NCI-H2029 treated with DMSO at 0.1 percent for 48 hours (cell line): ENCODE measurements around the gene FXYD4.
"Not testable (repeated sequence)": the region's sequence is repeated elsewhere in the genome, so short reads cannot be mapped to it uniquely, and the experiment has no call there.

ENCODE experiments used
- DNase-seq: peaks from one replicate; lab custom pipeline; 2025; lab: John Stamatoyannopoulos, UW

The FXYD4 gene

DNA sequence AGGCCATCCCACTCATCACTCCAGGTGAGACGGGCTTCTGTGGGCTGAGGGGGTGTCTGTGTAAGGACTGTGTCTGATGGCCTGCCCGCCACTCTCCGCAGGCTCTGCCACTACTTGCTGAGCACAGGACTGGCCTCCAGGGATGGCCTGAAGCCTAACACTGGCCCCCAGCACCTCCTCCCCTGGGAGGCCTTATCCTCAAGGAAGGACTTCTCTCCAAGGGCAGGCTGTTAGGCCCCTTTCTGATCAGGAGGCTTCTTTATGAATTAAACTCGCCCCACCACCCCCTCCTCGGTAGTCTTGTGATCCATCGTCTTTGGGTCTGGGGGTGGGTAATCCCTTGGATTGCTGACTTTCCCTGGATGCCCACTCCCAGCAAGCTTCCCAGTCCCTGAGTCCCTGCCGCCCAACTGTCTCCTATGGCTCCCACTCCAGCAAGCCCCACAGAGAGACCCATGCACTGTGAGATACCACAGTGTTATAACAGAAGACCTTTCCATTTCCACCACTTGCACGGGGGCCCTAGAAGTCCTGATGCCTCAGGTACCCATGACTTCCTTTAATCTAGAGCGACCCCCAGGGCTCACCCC, 4.7 kb downstream of the FXYD4 start:
- no peak for DNase-seq

DNA sequence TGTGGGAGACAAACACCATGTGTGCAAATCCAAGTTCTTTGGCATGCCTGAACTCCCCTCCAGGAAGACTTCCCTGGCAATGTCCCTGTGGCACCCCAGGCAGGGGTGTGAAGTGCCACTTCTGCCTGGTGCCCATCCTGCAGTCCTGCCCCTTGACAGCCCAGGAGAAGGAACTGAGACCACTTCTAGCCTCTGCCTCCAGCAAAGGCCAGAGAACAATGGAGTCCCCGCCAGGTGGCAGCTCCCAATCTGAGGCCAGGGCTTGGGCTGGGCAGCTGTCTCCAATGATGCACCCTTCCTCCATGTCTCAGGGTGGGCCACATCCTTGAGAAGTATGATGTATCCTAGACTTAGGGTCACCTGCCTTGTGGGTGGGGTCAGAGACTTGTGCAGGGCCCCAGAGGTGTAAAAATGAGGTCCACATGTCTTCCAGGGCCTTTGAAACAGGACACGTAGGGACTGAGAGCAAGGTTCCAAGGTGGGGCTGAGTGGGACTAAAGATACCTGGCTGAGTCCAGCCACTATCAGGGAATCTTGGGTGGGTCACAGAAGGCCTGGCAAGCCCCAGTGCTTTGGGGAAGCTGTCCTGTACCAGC, 5.5 kb downstream of the FXYD4 start:
- DNase-seq = no peak

GRCh38 chr10:43377424-43377883, 6.0 kb downstream of the FXYD4 start:
- no peak for DNase-seq

DNA sequence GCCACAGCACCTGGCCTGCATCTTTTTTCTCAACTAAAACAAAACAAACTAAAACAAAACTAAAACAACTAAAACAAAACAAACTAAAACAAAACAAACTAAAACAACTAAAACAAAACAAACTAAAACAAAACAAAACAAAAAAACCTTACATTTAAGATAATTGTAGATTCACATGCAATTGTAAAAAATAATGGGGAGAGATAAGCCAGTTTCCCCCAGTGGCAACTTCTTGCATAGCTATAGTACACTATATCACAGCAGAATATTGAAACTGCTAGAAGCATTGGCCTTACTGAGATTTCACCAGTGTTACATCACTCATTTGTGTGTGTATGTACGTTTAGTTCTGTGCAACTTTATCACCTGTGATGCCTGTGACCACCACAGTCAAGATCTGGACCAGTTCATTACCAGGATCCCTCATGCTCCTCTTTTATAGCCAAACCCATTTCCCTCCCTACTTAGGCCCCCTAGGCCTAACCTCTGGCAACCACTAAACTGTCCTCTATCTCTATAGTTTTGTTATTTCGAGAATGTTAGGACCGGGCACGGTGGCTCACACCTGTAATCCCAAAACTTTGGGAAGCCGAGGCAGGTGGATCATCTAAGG, 9.3 kb downstream of the FXYD4 start:
- DNase-seq = no peak

DNA sequence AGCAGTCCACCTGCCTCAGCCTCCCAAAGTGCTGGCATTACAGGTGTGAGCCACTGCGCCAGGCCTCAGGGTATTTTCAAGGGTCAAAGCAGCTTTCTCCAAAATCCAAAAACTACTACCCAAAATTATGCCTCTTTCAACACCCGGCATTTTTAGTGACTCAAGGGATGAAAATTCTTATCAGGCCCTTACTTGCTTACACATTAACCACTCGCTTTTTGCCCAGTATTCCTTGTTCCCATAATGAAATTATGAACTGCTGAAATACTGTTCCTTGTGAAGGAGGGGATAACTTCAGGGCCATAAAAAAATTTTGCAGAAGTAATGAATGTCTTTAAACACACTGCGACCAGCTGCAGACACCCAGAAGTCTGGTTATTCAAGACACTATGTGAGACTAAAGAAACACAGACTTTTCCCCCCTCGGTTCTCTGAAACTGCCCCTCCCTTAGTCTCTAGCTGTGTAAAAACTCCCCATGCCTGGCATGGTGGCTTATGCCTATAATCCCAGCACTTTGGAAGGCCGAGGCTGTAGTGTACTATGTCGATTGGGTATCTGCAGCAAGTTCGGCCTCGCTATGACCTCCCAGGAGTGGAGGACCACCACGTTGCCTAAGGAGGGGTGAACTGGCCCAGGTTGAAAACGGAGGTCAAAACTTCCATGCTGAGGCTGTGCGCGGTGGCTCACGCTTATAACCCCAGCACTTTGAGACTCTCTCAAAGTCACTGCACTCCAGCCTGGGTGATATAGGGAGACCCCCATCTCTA, 12.0 kb downstream of the FXYD4 start:
- DNase-seq = no peak

GRCh38 chr10:43384252-43385221, 13.1 kb downstream of the FXYD4 start:
- no peak for DNase-seq

- DNase-seq = no peak
Observed at GRCh38 chr10:43385412-43386004, 14.1 kb downstream of the FXYD4 start.

GRCh38 chr10:43386549-43386948, 15.1 kb downstream of the FXYD4 start:
- DNase-seq = no peak

- no peak for DNase-seq
Observed at GRCh38 chr10:43386981-43387677, 15.7 kb downstream of the FXYD4 start.

DNA sequence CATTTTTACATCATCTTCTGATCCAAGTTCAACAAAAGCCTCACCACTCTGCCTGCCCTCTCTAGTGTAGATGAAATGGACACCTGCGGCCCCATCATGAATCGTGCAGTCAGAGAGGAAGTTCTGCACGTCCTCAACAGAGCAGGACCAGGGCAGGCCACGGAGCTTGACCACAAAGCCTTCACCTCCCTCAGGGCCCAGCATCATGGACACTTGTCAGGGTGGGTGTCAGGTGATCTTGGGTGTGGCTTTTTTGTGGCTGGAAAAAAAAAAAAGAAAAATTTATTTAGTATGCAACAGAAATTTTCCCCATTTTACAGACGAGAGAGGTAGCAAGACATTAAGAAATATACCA, 16.2 kb downstream of the FXYD4 start:
- no peak for DNase-seq

DNA sequence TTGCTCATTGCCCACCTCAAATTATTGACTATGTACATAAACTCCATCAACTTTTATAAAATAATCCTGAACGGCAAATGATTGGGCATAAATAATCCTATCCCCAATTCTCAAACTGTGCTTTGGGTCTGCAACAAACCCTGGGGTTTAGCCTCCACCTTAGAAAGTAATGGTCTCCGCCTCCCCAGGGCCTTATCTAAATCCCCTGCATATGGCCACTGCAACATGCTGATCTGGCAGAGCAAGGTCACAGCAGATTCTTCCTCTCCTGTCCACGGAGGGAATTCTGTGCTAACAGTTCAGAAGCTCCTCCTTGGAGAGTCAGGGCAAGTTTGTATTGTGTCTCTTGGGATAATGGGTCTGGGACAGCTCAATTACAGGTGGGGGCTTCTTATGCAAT, 18.4 kb downstream of the FXYD4 start:
- DNase-seq = no peak

- no peak for DNase-seq
Observed at GRCh38 chr10:43390333-43390732, 18.9 kb downstream of the FXYD4 start.

- no peak for DNase-seq
Observed at GRCh38 chr10:43390759-43391158, 19.3 kb downstream of the FXYD4 start.

- no peak for DNase-seq
Observed at GRCh38 chr10:43391496-43391895, 20.1 kb downstream of the FXYD4 start.

- no peak for DNase-seq
Observed at GRCh38 chr10:43392748-43393147, 21.3 kb downstream of the FXYD4 start.

DNA sequence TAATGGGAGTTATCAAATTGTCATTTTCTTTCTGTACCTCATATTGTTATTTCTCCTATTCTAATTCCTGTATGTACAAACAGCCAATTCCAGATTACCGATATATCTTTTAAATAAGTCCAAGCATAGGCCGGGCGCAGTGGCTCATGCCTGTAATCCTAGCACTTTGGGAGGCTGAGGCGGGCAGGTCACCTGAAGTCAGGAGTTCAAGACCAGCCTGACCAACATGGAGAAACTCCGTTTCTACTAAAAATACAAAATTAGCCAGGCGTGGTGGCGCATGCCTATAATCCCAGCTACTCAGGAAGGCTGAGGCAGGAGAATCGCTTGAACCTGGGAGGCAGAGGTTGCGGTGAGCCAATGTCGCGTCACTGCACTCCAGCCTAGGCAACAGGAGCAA, 21.8 kb downstream of the FXYD4 start:
- DNase-seq = not testable (repeated sequence)

- DNase-seq = no peak
Observed at GRCh38 chr10:43393606-43394360, 22.3 kb downstream of the FXYD4 start.

GRCh38 chr10:43394868-43395267, 23.4 kb downstream of the FXYD4 start:
- no peak for DNase-seq

DNA sequence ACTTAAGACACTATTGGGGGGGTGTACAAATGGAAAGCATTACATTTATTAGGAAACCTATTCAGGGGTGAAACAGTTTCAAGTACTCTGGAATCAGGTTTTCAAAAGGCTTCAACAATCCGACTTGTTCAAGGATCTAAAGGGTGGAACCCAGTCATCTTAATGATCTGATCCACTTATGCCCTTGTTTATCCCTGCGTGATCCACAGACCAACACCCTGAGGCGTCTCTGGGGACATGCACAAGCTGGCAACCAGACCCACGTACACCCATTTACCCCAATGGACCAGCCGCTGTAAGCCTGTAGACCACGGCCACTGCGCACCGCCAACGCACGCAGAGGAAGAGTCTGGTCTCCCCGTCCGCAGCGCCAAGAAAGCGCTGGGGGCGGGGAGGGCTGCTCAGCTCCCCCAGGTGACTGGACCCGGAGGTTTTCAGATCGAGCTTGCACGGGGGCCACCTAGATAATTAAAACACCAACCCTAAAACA, 24.2 kb downstream of the FXYD4 start:
- DNase-seq = no peak
